ENCODE measurements around the gene NIPBL.

The NIPBL gene, protein sequence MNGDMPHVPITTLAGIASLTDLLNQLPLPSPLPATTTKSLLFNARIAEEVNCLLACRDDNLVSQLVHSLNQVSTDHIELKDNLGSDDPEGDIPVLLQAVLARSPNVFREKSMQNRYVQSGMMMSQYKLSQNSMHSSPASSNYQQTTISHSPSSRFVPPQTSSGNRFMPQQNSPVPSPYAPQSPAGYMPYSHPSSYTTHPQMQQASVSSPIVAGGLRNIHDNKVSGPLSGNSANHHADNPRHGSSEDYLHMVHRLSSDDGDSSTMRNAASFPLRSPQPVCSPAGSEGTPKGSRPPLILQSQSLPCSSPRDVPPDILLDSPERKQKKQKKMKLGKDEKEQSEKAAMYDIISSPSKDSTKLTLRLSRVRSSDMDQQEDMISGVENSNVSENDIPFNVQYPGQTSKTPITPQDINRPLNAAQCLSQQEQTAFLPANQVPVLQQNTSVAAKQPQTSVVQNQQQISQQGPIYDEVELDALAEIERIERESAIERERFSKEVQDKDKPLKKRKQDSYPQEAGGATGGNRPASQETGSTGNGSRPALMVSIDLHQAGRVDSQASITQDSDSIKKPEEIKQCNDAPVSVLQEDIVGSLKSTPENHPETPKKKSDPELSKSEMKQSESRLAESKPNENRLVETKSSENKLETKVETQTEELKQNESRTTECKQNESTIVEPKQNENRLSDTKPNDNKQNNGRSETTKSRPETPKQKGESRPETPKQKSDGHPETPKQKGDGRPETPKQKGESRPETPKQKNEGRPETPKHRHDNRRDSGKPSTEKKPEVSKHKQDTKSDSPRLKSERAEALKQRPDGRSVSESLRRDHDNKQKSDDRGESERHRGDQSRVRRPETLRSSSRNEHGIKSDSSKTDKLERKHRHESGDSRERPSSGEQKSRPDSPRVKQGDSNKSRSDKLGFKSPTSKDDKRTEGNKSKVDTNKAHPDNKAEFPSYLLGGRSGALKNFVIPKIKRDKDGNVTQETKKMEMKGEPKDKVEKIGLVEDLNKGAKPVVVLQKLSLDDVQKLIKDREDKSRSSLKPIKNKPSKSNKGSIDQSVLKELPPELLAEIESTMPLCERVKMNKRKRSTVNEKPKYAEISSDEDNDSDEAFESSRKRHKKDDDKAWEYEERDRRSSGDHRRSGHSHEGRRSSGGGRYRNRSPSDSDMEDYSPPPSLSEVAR (N-terminal part only)

GRCh38 chr5:36876299-36876964, at the start of gene NIPBL:
NIPBL (plus strand) TSS chr5:36876769; CDS start chr5:36953697, 76,928 bp downstream.
- peak within 1 kb of the TSS; percentile 82 for H3K4me3 ChIP-seq (ENCODE audit: low read depth, low read length)
- peak; percentile 84 for DNase-seq (ENCODE audit: low read depth)
- in situ Hi-C loops (cut with HindIII; ENCODE audit: low sequenced_read_pairs): no loop called here
- TF ChIP-seq, protein P1, sequence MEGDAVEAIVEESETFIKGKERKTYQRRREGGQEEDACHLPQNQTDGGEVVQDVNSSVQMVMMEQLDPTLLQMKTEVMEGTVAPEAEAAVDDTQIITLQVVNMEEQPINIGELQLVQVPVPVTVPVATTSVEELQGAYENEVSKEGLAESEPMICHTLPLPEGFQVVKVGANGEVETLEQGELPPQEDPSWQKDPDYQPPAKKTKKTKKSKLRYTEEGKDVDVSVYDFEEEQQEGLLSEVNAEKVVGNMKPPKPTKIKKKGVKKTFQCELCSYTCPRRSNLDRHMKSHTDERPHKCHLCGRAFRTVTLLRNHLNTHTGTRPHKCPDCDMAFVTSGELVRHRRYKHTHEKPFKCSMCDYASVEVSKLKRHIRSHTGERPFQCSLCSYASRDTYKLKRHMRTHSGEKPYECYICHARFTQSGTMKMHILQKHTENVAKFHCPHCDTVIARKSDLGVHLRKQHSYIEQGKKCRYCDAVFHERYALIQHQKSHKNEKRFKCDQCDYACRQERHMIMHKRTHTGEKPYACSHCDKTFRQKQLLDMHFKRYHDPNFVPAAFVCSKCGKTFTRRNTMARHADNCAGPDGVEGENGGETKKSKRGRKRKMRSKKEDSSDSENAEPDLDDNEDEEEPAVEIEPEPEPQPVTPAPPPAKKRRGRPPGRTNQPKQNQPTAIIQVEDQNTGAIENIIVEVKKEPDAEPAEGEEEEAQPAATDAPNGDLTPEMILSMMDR (IDR thresholded peaks at IDR 0.05; ENCODE audit: low read depth, low read length, missing control alignments): no peak

DNA sequence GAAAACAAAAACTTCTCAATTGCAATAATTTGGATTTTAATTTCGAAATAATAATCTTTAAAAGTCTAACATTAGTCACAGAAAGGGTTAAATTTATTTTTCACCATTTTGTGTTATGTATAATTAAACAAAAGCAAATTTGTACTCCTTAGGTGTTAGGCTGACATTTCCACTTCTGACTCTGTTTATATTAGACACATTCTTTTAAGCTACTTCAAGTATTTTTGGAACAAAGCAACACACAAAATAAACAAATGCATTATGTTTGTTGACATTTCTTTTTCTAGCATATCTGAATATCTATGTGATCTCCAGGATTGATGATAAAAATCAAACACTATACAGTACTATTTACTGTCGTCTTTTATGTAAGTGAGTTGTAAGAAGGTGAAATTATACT, 44.3 kb upstream of the NIPBL start:
- TF ChIP-seq, protein P1 (IDR thresholded peaks at IDR 0.05; ENCODE audit: low read depth, low read length, missing control alignments): no peak
- in situ Hi-C loops (cut with HindIII; ENCODE audit: low sequenced_read_pairs): no loop called here
- no peak overlapping the region for H3K4me3 ChIP-seq (ENCODE audit: low read depth, low read length)
- DNase-seq (ENCODE audit: low read depth): no peak

GRCh38 chr5:36836831-36837230, 39.7 kb upstream of the NIPBL start:
- in situ Hi-C loops (cut with HindIII; ENCODE audit: low sequenced_read_pairs): no loop called here
- TF ChIP-seq, protein P1 (IDR thresholded peaks at IDR 0.05; ENCODE audit: low read depth, low read length, missing control alignments): no peak
- H3K4me3 ChIP-seq (ENCODE audit: low read depth, low read length): no peak overlapping the region
- DNase-seq (ENCODE audit: low read depth): no peak

- no peak for DNase-seq (ENCODE audit: low read depth)
- TF ChIP-seq, protein P1 (IDR thresholded peaks at IDR 0.05; ENCODE audit: low read depth, low read length, missing control alignments): no peak
- H3K4me3 ChIP-seq (ENCODE audit: low read depth, low read length): no peak overlapping the region
- in situ Hi-C loops (cut with HindIII; ENCODE audit: low sequenced_read_pairs): no loop called here
Observed at GRCh38 chr5:36839489-36840476, 36.8 kb upstream of the NIPBL start.

DNA sequence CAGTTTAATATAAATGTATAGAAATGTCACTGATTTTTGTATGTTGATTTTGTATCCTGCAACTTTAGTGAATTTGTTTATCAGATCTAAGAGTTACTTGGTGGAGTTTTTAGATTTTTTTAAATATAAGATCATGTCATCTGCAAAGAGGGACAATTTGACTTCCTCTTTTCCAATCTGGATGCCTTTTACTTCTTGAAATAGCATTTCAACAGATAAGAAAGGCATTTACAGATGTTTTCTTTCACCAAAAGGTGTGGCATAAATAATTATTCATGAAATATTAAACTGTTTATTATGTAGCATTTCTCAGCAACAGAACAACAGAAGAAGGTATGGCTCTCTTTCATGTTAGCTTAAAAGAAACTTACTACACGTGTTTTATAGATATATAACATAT, 34.9 kb upstream of the NIPBL start:
- in situ Hi-C loops (cut with HindIII; ENCODE audit: low sequenced_read_pairs): no loop called here
- TF ChIP-seq, protein P1 (IDR thresholded peaks at IDR 0.05; ENCODE audit: low read depth, low read length, missing control alignments): no peak
- no peak for DNase-seq (ENCODE audit: low read depth)
- H3K4me3 ChIP-seq (ENCODE audit: low read depth, low read length): no peak overlapping the region

All from astrocyte of the cerebellum (primary cell).